NCI-H1436 treated with DMSO at 0.1 percent for 48 hours (cell line): ENCODE data around the gene PRDM13.
A peak's percentile ranks its signal among the peaks of the same experiment; 100 is the strongest.
"Not testable (repeated sequence)": the region's sequence is repeated elsewhere in the genome, so short reads cannot be mapped to it uniquely, and the experiment has no call there.

Source experiments
- DNase-seq: peaks from one replicate; lab custom pipeline; 2025; lab: John Stamatoyannopoulos, UW

PRDM13 gene

DNA sequence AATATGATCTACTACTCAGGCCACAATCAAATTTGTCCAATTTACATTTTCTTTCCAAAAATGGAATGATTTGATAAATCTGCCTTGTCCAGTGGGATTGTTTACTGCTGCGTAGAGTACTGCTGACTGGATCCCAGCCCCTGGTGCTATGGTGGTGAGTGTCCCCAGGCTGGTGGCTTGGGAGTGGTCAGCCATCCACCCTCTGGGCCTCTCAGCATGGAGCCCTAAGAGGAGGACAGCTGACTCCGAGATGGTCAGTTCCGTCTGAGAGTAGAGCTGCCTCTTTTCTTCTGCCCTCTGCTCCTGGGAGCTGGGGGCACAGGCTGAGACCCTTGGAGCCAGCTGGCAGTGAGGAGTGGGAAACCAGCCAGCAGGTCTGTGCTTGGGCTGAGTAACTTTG lies 22.7 kb downstream of the PRDM13 start:
- DNase-seq, result no peak

DNA sequence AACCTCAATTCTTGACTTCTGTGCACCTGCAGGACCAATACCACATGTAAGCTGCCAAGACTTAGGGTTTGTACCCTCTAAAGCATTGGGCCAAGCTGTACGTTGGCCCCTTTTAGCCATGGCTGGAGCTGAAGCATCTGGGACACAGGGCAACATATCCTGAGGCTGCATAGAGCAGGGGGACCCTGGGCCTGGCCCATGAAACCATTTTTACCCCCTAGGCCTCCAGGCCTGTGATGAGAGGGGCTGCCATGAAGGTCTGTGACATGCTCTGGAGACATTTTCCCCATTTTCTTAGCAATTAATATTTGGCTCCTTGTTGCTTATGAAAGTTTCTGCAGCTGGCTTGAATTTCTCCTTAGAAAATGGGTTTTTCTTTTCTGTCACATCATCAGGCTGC lies 31.0 kb downstream of the PRDM13 start:
- no peak for DNase-seq

DNA sequence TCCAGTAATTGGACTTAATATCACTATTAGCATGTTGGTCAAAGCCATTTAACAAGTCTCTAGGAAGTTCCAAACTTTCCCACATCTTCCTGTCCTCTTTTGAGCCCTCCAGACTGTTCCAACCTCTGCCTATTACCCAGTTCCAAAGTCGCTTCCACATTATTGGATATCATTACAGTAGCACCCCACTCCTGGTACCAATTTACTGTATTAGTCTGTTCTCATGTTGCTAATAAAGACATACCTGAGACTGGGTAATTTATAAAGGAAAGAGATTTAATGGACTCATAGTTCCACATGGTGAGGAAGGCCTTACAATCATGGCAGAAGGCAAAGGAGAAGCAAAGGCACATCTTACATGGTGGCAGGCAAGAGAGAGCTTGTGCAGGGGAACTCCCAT lies 31.7 kb downstream of the PRDM13 start:
- not testable (repeated sequence) for DNase-seq

DNA sequence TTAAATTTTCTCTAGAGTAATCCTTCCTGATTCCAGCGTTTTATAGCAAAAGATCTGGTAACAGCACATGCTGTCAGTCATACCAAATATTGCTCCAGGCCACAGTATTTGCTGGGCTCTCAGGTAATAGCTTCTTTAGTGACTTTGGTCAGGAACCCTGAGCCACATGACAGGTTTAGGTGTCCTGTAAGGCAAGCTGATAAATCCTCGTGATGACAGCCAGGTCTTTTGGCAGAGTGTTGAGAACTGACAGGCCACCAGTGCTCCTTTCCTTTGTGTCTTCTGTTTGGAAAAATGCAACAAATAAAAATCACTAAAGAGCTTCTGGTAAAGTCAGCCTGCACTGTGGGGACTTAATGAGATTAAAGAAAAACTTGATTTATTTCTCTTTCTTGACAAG lies 34.6 kb downstream of the PRDM13 start:
- no peak for DNase-seq

DNA sequence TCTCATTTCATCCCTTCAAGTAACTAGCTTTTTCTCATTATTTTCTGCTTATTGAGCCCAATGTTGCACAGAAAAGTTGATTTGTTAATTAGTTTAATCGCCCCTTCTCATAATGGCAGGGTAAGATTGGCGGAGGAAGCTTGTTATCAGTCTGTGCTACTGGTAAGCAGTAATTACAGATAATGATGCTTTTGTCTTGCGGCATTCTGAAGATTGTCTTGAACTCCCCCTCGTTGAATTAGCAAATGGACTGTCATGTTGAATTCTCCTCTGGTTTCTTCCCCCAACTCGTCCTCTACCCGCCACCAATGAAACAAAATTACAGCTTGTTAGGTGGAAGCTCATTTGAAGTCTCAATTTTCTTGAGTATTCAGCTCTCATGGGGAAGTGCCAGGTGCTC lies 39.4 kb downstream of the PRDM13 start:
- DNase-seq, result peak; percentile 71

DNA sequence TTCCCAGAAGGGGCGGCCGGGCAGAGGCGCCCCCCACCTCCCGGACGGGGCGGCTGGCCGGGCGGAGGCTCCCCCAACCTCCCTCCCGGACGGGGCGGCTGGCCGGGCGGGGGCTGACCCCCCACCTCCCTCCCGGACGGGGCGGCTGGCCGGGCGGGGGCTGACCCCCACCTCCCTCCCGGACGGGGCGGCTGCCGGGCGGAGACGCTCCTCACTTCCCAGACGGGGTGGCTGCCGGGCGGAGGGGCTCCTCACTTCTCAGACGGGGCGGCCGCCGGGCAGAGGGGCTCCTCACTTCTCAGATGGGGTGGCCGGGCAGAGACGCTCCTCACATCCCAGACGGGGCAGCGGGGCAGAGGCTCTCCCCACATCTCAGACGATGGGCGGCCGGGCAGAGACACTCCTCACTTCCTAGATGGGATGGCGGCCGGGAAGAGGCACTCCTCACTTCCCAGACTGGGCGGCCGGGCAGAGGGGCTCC lies 43.5 kb downstream of the PRDM13 start:
- not testable (repeated sequence) for DNase-seq

DNA sequence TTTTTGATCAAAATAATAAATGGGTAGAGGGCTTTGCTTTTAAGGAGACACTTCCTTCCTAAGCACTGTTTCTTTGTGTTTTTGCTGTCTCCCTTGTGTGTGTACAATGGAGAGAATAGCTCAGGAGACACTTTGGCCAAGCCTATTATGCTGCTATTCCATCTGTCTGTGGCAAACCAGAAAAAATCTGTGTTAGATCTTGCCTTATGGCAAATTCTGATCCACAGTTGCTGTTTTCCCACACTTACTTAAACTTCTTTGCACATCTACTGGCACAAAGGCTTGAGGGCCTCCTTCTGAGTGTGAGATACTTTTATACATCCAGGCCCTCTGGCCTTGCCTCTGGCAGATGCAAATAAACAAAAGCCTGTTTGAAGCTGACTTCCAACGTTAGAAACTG lies 53.6 kb downstream of the PRDM13 start:
- no peak for DNase-seq

DNA sequence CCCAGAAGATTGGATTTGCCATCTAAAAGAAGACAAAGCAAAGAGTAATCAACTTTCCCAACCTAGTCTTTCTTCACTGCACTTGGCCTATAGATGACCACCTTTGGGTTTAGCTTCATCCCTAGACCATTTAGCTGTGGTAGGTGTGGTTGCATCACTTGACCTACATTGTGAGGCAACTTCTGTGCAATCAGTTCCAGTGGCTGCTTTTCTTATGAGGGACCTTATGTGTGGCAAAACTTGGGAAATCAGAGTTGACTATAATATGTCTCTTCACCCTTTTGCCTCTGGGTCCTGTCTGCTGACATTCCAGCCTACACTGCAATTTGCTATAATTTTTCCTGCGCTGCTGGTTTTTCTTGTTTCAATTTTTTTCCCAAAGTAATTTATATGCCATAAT lies 55.2 kb downstream of the PRDM13 start:
- DNase-seq, result no peak

DNA sequence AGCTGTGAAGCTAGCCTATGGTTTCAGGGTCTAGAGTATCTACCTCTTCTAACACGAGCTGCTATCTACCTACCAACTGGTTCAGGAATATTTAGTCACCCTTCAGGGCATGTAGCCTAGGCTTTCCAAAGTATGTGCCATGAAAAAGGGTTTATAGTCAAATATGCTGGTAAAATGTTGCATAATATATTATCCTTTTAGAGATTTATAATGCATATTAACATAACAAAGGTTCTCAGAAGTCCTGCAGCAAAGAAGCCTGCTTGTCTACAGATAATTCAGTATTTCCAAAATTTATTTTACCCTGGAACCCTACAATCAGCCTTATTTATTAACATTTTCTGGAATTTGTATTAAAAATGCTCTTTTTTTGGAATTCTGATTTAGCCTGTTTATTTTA lies 56.0 kb downstream of the PRDM13 start:
- DNase-seq, result no peak
